Spleen (tissue), 11 donors: ENCODE data around the gene SLC17A8. TPM values are rescaled to one million over a fixed set of nuclear protein-coding genes. Genes with fewer than 3 reads are reported as not detected.
"Not testable (repeated sequence)": the region's sequence is repeated elsewhere in the genome, so short reads cannot be mapped to it uniquely, and the experiment has no call there.

ENCODE experiments used
- DNase-seq: peaks from one replicate; pipeline ENCODE4 v3.0.0-alpha.2; 2020
- H3K27ac ChIP-seq, 8 donors: fragments of 200-600 bp; sonication (generic) in 7 of 8; 1 replicate in 4 of 8; 2 replicates in 4 of 8; pipeline versions ENCODE4 v1.5.0 to v1.8.0; 2016 to 2021; ENCODE audit warnings: inconsistent platforms in 4 of 8, mild to moderate bottlenecking in 4 of 8, moderate library complexity in 1 of 8
- H3K27me3 ChIP-seq, 7 donors: fragments of 200-600 bp; sonication (generic) in 6 of 7; replicated peaks in 1 of 7; 1 replicate in 4 of 7; 2 replicates in 3 of 7; pipeline versions ENCODE4 v1.5.0 to v1.8.0; 2016 to 2021; ENCODE audit warnings: inconsistent platforms in 3 of 7, mild to moderate bottlenecking in 1 of 7
- H3K36me3 ChIP-seq, 6 donors: fragments of 200-600 bp; sonication (generic) in 5 of 6; 1 replicate in 4 of 6; 2 replicates in 2 of 6; pipeline versions ENCODE4 v1.5.0 to v1.8.0; 2016 to 2021; ENCODE audit warnings: inconsistent platforms in 2 of 6
- H3K4me1 ChIP-seq, 6 donors: fragments of 200-600 bp; sonication (generic) in 5 of 6; 1 replicate in 3 of 6; 2 replicates in 3 of 6; pipeline versions ENCODE4 v1.5.0 to v1.8.0; 2016 to 2021; ENCODE audit warnings: inconsistent platforms in 3 of 6
- H3K4me3 ChIP-seq, 8 donors: fragments of 200-600 bp; sonication (generic) in 7 of 8; 1 replicate in 4 of 8; 2 replicates in 4 of 8; pipeline versions ENCODE4 v1.5.0 to v1.8.0; 2016 to 2021; ENCODE audit warnings: inconsistent platforms in 4 of 8, mild to moderate bottlenecking in 4 of 8, moderate library complexity in 2 of 8
- H3K9me3 ChIP-seq, 8 donors: fragments of 200-600 bp; sonication (generic) in 7 of 8; 1 replicate in 4 of 8; 2 replicates in 4 of 8; pipeline versions ENCODE4 v1.5.0 to v1.8.0; 2016 to 2021; ENCODE audit warnings: inconsistent platforms in 4 of 8
- CTCF ChIP-seq, 11 experiments: fragments of 200-600 bp in 7 of 11; fragments of 450-650 bp in 4 of 11; sonication (generic) in 4 of 11; IDR thresholded peaks in 8 of 11; conservative IDR thresholded peaks in 3 of 11; 1 replicate in 7 of 11; 2 replicates in 4 of 11; pipeline versions ENCODE4 v1.4.0 to v1.8.0; 2016 to 2021; ENCODE audit warnings: antibody characterized with exemption in 11 of 11, inconsistent platforms in 4 of 11, mild to moderate bottlenecking in 1 of 11
- POLR2A ChIP-seq, 3 donors: fragments of 450-650 bp; IDR thresholded peaks; one replicate each; pipeline ENCODE4 v1.5.1; 2017; ENCODE audit warnings: antibody characterized with exemption in 3 of 3, mild to moderate bottlenecking in 1 of 3
- POLR2AphosphoS5 ChIP-seq, 3 donors: sonication (generic); formaldehyde crosslinking; IDR thresholded peaks; one replicate each; pipeline ENCODE4 v1.5.1; 2017; ENCODE audit warnings: antibody characterized with exemption in 3 of 3
- WGBS, 5 donors: extraction: QIAGEN DNeasy Blood & Tissue Kit in 3 of 5; methylation state at CpG; one replicate each; pipeline versions ENCODE4 v1.1.5 to v1.1.7; 2013 to 2018; 5-methylcytosine and 5-hydroxymethylcytosine counted together
- intact Hi-C: fragments of 100-400 bp; cut with DNase I; formaldehyde crosslinking; loops from one replicate; pipeline ENCODE4 v1.15.0; 2023; ENCODE audit warnings: low total_unique reads
- polyA plus RNA-seq, 3 donors: library from polyadenylated mRNA; stranded (reverse); fragments of 200-250 nt; gene quantifications; one replicate each; pipeline ENCODE4 v1.2.1, GENCODE V29; 2013
- total RNA-seq, 7 donors: library from RNA; depleted of rRNA in 3 of 7; stranded (reverse); fragments of >200 nt in 3 of 7; fragmentation: NEBNext Ultra II Directional in 4 of 7; extraction: Animal tissue kit (Norgen Biotek cat#: 25700) in 4 of 7; gene quantifications; one replicate each; pipeline versions ENCODE4 v1.1.0 to v1.2.1, GENCODE V29; 2016 to 2021
- donor health status: healthy with polysubstance abuse.
- donor health status: DM: no; HTN: no; CAD: no; lungs with moderate emphysema.
- donor health status: DM: no; HTN: no; CAD: no.
- donor health status: Bipolar disorder and iron deficiency.
- donor health status: healthy.
- donor health status: DM: no; HTN: no; CAD: no.
- donor health status: DM: yes; HTN: yes; CAD: no.

The SLC17A8 gene
- total and polyA plus RNA-seq, 10 donors = 0.02 to 0.34 TPM; not detected in 8

- no peak overlapping the region for H3K4me3 ChIP-seq
- no peak overlapping the region for H3K27ac ChIP-seq
- WGBS, 5 donors = 64 to 79% (median 71%) methylated on average over 3 of the region's 3 CpGs
- no peaks in the 10 kb centered on the region for H3K36me3 ChIP-seq
- TF ChIP-seq POLR2A (IDR thresholded peaks at IDR 0.05) = no peak
- TF ChIP-seq POLR2AphosphoS5 (IDR thresholded peaks at IDR 0.05) = no peak
- no peak for TF ChIP-seq CTCF (IDR thresholded peaks at IDR 0.05 in 8 of 11, conservative IDR thresholded peaks at IDR 0.05 in 3 of 11)
- no peaks in the 10 kb centered on the region for H3K27me3 ChIP-seq
- H3K9me3 ChIP-seq = peaks cover 0 to 13% (median 6%) of the 10 kb centered on the region in 8 donors
- intact Hi-C loops = no loop called here
- H3K4me1 ChIP-seq = no peaks in the 10 kb centered on the region
- DNase-seq = no peak
These were observed 70.2 kb downstream of the SLC17A8 start for GRCh38 chr12:100427078-100427477.

GRCh38 chr12:100430251-100430650, 73.4 kb downstream of the SLC17A8 start:
- H3K27me3 ChIP-seq, DNase-seq, intact Hi-C loops, H3K27ac ChIP-seq, H3K9me3 ChIP-seq, H3K4me3 ChIP-seq, H3K4me1 ChIP-seq, H3K36me3 ChIP-seq: not testable (repeated sequence)
- 93 to 97% (median 95%) methylated on average over 4 to 32 of the region's 32 CpGs for WGBS, 5 donors

- no peak for DNase-seq
- Histone ChIP-seq H3K9me3 (peaks cover 0 to 5% (median 0%) of the 10 kb centered on the region in 8 donors), H3K36me3 (no peaks in the 10 kb centered on the region), H3K4me1 (peaks cover 0 to 4% (median 0%) of the 10 kb centered on the region in 6 donors), H3K27me3 (no peaks in the 10 kb centered on the region), H3K4me3 (no peak overlapping the region), H3K27ac (peak overlapping the region in 4 of 8 donors; percentile 36 to 60 (median 50))
- 17 to 43% (median 23%) methylated on average over 2 of the region's 2 CpGs for WGBS, 5 donors
- TF ChIP-seq POLR2AphosphoS5 (IDR thresholded peaks at IDR 0.05) (no peak), CTCF (IDR thresholded peaks at IDR 0.05 in 8 of 11, conservative IDR thresholded peaks at IDR 0.05 in 3 of 11) (no peak), POLR2A (IDR thresholded peaks at IDR 0.05) (no peak)
- intact Hi-C loops = no loop called here
These were observed 76.8 kb downstream of the SLC17A8 start for GRCh38 chr12:100433701-100434100.

GRCh38 chr12:100434177-100434576, 77.3 kb downstream of the SLC17A8 start:
- Histone ChIP-seq H3K27ac (peak overlapping the region in 4 of 8 donors; percentile 36 to 60 (median 50)), H3K4me3 (no peak overlapping the region), H3K36me3 (no peaks in the 10 kb centered on the region), H3K27me3 (no peaks in the 10 kb centered on the region), H3K4me1 (peaks cover 0 to 4% (median 0%) of the 10 kb centered on the region in 6 donors), H3K9me3 (peaks cover 0 to 5% (median 0%) of the 10 kb centered on the region in 8 donors)
- no peak for TF ChIP-seq POLR2A (IDR thresholded peaks at IDR 0.05)
- TF ChIP-seq POLR2AphosphoS5 (IDR thresholded peaks at IDR 0.05) = no peak
- no peak for TF ChIP-seq CTCF (IDR thresholded peaks at IDR 0.05 in 8 of 11, conservative IDR thresholded peaks at IDR 0.05 in 3 of 11)
- no peak for DNase-seq
- intact Hi-C loops = no loop called here

GRCh38 chr12:100435957-100436356, 79.1 kb downstream of the SLC17A8 start:
- intact Hi-C loops = no loop called here
- Histone ChIP-seq H3K27me3 (no peaks in the 10 kb centered on the region), H3K27ac (no peak overlapping the region), H3K4me3 (no peak overlapping the region), H3K4me1 (peaks cover 0 to 4% (median 0%) of the 10 kb centered on the region in 6 donors), H3K9me3 (no peaks in the 10 kb centered on the region), H3K36me3 (no peaks in the 10 kb centered on the region)
- DNase-seq = no peak
- 25 to 44% (median 30%) methylated on average over 2 of the region's 2 CpGs for WGBS, 5 donors
- TF ChIP-seq POLR2AphosphoS5 (IDR thresholded peaks at IDR 0.05) = no peak
- TF ChIP-seq CTCF (IDR thresholded peaks at IDR 0.05 in 8 of 11, conservative IDR thresholded peaks at IDR 0.05 in 3 of 11) = no peak
- TF ChIP-seq POLR2A (IDR thresholded peaks at IDR 0.05) = no peak
